Astrocyte of the spinal cord (primary cell): Measurements from ENCODE around the gene MRPS26.
"Not testable (repeated sequence)": the region's sequence is repeated elsewhere in the genome, so short reads cannot be mapped to it uniquely, and the experiment has no call there.

Experiments used
- DNase-seq: peaks from one replicate; pipeline ENCODE4 v3.0.0; 2011; ENCODE audit warnings: low read depth, low spot score
- H3K4me3 ChIP-seq: 2 replicates; pipeline ENCODE4 v1.5.1; 2011; ENCODE audit warnings: low read depth, mild to moderate bottlenecking, low read length, moderate library complexity
- CTCF ChIP-seq: IDR thresholded peaks from 2 replicates; pipeline ENCODE4 v1.5.1; 2012; ENCODE audit warnings: low read depth, mild to moderate bottlenecking, low read length, inconsistent platforms
- in situ Hi-C: cut with HindIII; loops from 2 replicates; pipeline ENCODE4 v1.10.0; 2017; ENCODE audit warnings: low sequenced_read_pairs

The MRPS26 gene

GRCh38 chr20:3047486-3048419 is 1.9 kb downstream of the MRPS26 start:
- H3K4me3 ChIP-seq: no peak overlapping the region
- TF ChIP-seq CTCF: no peak
- DNase-seq: no peak
- in situ Hi-C loops: no loop called here

- H3K4me3 ChIP-seq: no peak overlapping the region
- no peak for TF ChIP-seq CTCF
- in situ Hi-C loops: no loop called here
- DNase-seq: no peak
These were observed 5.7 kb downstream of the MRPS26 start for GRCh38 chr20:3051385-3052019.

GRCh38 chr20:3059489-3059888 is 13.6 kb downstream of the MRPS26 start:
- no peak overlapping the region for H3K4me3 ChIP-seq
- in situ Hi-C loops: no loop called here
- no peak for TF ChIP-seq CTCF
- DNase-seq: no peak

GRCh38 chr20:3064119-3064518 is 18.3 kb downstream of the MRPS26 start:
- in situ Hi-C loops: not testable (repeated sequence)

GRCh38 chr20:3067139-3068014 is 21.5 kb downstream of the MRPS26 start:
- DNase-seq: no peak
- in situ Hi-C loops: no loop called here
- no peak for TF ChIP-seq CTCF
- no peak overlapping the region for H3K4me3 ChIP-seq

More at GRCh38 chr20:3064119-3064518, 18.3 kb downstream of the MRPS26 start:
- not testable (repeated sequence) for H3K4me3 ChIP-seq, DNase-seq

- TF ChIP-seq CTCF: no peak
- H3K4me3 ChIP-seq: no peak overlapping the region
- in situ Hi-C loops: no loop called here
- no peak for DNase-seq
These were observed 22.2 kb downstream of the MRPS26 start for GRCh38 chr20:3068075-3068474.
